HG03196 (cell line): ENCODE measurements around the gene PFN3.

Experiments
- ATAC-seq: cut with Tn5 transposase; IDR thresholded peaks from one replicate; pipeline ENCODE4 v1.9.1; 2021; ENCODE audit not compliant: unreplicated experiment

PFN3 gene

DNA sequence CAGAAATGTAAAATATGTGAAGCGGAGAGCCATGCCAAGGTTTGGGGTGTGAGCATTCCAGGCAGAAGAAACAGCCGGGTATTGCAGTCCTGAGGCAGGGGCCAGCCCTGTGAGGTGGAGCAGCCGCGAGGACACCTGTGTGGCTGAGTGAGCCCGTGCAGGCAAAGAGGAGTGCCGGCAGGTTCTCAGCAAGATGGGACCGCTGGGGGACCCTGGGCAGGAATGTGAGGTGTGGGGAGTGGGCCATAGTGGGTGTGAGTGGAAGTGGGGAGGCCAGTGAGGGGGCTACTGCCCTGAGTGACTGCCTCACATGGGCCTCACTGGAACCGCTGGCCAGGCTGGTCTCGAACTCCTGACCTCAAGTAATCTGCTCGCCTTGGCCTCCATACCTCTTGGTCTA is 38.0 kb upstream of the PFN3 start:
- no peak for ATAC-seq

DNA sequence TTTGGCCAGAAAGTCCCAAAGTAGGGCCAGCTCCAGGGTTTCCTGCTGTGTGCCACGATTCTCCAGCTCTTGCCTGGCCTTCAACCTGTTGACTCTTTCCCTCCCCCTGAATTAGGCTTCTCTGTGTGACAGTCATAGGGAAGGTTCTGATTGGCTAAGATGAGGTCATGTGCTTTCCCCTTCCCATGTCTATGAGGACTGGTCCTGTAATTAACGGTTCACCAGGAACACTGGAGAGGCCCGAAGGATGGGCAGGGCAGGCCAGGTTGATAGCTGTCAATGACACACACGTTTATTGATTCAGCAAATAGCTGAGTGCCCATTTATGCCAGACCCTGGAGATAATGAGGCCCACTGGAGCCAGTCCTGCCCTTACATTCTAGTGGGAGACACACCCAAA is 37.2 kb upstream of the PFN3 start:
- ATAC-seq, result no peak

DNA sequence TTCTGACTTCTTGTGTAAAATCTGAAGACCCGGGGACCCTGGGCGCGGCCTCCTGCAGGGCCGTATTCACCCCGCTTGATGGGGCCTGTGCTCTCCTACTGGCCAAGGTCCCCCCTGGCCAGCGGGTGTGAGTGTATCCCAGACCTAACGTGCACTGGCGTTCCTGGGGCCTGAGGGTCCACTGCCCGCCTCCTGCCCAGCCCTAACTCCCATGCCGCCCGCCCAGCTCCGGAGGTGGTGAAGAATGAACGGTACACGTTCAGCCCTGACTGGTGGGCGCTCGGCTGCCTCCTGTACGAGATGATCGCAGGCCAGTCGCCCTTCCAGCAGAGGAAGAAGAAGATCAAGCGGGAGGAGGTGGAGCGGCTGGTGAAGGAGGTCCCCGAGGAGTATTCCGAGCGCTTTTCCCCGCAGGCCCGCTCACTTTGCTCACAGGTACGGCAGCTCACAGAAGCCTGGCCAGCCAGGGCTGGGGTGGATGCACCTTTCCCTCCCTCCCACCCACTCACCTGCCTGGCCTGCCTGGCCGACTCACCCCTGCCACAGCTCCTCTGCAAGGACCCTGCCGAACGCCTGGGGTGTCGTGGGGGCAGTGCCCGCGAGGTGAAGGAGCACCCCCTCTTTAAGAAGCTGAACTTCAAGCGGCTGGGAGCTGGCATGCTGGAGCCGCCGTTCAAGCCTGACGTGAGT is 35.5 kb upstream of the PFN3 start:
- ATAC-seq, result no peak

GRCh38 chr5:177434942-177435738 is 34.7 kb upstream of the PFN3 start:
- no peak for ATAC-seq

DNA sequence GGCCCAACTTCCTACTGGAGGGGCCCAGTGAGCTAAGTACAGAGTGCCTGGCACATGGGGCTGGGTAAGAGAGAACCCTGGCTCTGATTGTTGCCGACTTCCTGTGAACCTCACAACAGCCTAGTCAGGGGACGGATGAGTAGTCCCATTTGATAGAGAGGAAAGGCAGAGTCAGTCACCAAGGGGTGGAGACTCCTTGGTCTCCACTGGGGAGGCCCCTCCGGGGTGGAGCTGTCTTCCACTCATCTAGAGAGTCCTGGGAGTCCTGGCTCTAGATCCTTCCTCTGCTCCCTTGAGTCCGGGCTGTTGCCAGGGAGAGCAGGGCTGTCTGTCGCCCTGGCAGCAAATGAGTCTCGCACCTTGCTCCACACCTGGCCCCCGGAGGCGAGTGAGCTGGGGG is 34.0 kb upstream of the PFN3 start:
- ATAC-seq, result no peak

- ATAC-seq, result no peak
Observed at GRCh38 chr5:177433658-177434217, 33.3 kb upstream of the PFN3 start.

DNA sequence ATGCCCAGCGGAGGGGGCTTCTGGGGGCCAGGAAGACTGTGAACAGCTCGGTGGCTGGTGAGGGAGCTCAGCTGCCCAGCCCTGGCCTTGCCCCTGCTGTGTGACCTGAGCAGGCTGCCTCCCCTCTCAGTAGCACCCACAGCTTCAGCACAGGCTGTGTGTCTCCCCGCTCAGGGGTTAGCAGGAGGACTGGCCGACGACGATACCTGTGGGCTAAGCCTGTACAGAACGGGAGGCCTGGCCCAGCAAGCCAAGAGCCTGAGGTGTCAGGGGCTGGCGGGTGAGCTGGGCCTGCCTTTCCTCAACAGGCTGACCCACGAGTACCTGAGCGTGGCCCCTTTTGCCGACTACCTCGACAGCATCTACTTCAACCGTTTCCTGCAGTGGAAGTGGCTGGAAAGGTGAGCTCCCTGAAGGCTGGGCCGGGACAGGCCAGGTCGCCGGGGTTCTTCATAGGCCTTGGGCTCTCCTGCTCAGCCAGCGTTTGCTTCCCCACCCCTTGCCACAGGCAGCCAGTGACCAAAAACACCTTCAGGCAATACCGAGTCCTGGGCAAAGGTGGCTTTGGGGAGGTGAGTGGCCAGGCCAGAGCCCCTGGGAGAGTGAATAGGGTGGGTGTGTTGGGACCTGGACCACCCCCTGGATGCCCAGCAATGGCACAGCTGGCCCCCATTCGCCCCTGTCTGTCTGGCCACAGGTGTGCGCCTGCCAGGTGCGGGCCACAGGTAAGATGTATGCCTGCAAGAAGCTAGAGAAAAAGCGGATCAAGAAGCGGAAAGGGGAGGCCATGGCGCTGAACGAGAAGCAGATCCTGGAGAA is 32.6 kb upstream of the PFN3 start:
- no peak for ATAC-seq

DNA sequence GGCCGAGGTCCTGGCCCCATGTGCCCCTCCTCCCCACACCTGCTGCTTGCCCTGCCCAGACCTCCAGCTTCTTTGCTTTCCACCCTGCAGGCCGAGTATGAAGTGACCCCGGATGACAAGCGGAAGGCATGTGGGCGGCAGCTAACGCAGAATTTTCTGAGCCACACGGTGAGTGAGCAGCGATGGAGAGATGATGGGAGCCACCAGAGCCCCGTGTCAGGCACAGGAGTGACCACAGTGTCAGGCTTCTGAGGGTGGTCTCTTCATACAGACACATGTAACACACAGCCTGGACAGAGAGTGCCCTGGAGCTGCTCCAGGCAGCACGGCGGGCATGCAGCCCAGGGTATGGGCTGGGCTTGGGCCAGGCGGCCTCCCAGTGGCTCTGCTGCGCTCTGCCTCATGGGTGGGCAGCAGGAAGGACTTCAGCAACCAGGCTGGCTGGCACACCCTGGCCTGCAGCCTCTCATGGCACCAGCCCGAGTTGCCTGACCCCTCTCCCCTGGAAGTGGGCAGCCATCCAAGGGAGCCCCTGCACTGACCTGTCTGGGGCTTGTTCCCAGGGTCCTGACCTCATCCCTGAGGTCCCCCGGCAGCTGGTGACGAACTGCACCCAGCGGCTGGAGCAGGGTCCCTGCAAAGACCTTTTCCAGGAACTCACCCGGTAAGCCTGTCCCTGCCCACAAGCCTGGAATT is 31.8 kb upstream of the PFN3 start:
- no peak for ATAC-seq

DNA sequence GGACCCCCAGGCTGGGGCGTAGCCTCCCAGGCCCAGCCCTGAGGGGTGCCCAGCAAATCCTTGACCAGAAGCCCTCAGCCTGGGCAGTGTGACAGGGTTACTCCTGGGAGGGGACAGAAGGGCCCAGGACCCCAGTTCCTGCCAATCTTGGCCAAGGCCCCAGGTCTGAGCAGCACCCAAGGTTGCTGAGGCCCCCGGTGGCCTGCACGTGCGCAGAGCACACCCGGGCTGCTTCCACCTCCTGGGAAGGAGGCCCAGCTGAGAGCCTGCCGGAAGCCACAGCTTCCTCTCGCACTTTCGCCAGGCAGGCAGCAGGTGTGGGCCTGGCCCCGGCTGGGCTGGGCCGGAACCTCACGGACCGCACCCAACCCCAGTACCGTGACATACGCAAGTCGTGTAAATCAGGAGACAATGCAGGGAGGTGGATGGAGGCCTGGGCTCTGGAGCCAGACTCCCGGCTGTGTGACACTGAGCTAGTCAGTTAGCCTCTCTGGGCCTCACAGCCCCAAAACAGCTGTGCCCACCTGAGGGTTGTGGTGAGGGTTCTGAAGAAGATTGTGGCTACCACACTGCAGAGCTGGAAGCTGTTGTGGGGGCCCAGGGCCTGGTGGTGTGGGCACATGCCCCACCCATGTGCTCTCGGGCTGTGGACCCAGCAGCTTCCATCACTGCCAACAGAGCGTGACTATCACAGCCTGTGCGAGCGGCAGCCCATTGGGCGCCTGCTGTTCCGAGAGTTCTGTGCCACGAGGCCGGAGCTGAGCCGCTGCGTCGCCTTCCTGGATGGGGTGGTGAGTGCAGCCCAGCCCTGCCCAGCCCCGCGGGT is 31.1 kb upstream of the PFN3 start:
- ATAC-seq, result peak; percentile 36

GRCh38 chr5:177430972-177431316 is 30.5 kb upstream of the PFN3 start:
- ATAC-seq, result no peak

GRCh38 chr5:177430140-177430951 is 29.9 kb upstream of the PFN3 start:
- no peak for ATAC-seq

- no peak for ATAC-seq
Observed at GRCh38 chr5:177429248-177430040, 29.0 kb upstream of the PFN3 start.

DNA sequence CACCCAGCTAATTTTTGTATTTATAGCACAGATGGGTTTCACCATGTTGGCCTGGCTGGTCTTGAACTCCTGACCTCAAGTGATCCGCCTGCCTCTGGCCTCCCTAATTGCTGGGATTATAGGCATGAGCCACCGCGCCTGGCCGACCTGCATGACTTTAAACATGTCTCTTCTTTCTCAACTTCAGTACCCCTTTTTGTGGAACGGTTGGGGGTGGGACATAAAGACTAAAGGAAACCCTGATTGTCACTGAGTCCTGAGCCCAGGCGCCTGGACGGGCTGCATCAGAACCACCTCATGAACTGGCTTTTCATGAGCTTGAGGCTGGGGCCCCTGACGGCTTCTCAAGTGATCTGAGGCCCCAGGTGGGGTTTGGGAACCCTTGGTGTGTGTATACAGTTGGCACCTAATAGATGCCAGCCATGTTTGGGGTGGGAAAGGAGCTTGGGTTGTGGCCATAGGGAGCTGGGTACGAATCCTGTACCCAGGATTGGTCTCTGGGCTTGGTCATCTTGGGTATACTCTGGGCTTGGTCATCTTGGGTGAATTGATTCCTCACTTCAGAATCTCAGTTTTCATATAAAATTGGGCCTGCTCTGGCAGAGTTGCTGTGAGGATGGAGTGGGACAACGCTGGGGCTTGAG is 28.2 kb upstream of the PFN3 start:
- ATAC-seq, result no peak

- ATAC-seq, result no peak
Observed at GRCh38 chr5:177427919-177428573, 27.6 kb upstream of the PFN3 start.

DNA sequence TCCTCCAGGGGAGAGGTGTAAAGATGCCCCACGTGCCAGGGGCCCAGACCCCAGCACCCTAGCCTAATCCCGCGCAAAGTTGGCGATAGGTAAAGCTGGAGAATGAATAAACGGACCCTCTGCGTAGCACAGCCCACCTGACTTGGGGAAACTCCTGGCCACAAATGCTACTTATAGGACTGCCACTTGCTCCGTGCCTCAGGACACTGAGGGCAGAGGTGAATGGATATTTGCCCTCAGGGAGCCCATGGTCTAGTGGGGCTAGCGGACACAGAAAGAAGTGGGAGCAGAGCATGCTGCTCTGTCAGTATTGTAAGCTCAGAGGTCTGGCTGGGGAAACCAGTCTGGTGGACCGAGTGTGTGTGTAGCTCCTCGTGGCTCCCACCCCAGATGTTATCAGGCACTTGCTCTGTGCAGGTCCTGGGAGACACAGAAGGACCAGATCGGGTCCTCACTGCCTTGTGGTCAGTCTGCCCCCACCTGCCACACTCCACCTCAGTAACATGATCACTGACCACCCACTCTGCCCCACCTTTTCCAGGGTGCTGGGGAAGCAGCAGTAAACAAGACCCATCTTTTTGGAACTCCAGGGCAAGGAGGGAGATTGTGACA is 26.9 kb upstream of the PFN3 start:
- no peak for ATAC-seq

DNA sequence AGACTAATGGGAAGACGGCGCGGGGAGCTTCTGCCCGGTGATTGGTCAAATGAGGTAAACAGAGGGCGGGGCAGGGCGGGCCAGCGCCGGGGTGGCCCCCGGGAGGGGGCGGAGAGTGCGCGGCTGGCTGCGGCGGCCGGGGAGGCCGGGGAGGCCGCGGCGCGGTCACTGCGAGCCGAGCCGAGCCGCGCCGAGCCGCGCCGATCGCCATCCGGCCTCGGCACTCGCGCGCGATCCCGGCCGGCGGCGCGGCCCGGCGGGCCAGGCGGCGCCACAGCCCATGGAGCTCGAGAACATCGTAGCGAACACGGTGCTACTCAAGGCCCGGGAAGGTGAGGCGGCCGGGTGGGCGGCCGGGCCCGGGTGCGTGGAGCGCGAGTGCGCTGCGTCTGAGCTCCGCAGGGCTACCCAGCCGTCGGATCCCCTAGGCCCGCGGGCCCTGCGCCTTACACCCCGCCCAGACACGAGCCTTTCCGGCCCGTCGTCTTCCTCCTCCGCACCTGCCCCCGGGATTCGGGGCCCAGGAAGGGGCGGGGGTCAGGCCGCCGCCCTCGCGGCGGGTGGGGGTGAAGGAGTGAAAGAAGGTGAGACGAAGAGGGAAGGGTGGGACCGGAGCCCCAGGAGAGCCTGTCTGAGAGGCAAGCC is 26.2 kb upstream of the PFN3 start, which contains the start of gene GRK6:
Gene GRK6 (plus strand): TSS at position 111 of the 645 bp plus-strand sequence. CDS start 170 bp downstream, at position 281.
- ATAC-seq, result peak; percentile 6
